Sigmoid colon (tissue), 4 donors: ENCODE measurements around the gene CC2D1A.

Experiments
- POLR2AphosphoS5 ChIP-seq, 4 donors: sonication (generic); formaldehyde crosslinking; IDR thresholded peaks; one replicate each; pipeline ENCODE4 v1.6.1; 2017; ENCODE audit warnings: antibody characterized with exemption in 4 of 4
- TF ChIP-seq, protein P1 (sequence below), 4 experiments: fragments of 450-650 bp in 3 of 4; fragments of 200-600 bp in 1 of 4; IDR thresholded peaks; one replicate each; pipeline ENCODE4 v1.5.1; 2016 to 2019; ENCODE audit warnings: antibody characterized with exemption in 4 of 4, mild to moderate bottlenecking in 3 of 4, moderate library complexity in 2 of 4

DNA sequence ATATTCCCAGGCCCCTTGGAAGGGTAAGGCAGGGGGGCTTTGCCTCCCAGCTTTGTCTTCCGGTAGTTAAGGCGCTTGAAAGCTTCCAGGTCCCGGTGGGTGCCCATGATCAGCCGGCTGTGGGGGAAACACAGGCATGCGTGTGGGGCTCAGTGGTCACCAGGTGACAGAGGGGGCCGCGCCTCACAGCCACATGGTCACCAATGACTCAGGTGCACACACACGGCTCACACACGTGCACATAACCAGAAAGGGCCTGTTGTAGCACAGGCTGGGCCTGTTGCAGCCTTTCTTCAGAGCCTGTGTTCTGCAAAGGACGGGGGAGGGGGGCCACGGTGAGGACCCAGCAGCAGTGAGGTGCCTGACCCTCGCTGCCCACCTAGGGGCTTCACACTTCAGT lies 23.2 kb upstream of the CC2D1A start:
- TF ChIP-seq, protein P1, sequence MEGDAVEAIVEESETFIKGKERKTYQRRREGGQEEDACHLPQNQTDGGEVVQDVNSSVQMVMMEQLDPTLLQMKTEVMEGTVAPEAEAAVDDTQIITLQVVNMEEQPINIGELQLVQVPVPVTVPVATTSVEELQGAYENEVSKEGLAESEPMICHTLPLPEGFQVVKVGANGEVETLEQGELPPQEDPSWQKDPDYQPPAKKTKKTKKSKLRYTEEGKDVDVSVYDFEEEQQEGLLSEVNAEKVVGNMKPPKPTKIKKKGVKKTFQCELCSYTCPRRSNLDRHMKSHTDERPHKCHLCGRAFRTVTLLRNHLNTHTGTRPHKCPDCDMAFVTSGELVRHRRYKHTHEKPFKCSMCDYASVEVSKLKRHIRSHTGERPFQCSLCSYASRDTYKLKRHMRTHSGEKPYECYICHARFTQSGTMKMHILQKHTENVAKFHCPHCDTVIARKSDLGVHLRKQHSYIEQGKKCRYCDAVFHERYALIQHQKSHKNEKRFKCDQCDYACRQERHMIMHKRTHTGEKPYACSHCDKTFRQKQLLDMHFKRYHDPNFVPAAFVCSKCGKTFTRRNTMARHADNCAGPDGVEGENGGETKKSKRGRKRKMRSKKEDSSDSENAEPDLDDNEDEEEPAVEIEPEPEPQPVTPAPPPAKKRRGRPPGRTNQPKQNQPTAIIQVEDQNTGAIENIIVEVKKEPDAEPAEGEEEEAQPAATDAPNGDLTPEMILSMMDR (IDR thresholded peaks at IDR 0.05), result no peak
- no peak for TF ChIP-seq POLR2AphosphoS5 (IDR thresholded peaks at IDR 0.05)
